WI38 (cell line): Measurements from ENCODE around the gene SETD1B.

Experiments
- H3K4me3 ChIP-seq: 2 replicates; pipeline ENCODE4 v1.5.1; 2011; ENCODE audit warnings: low read depth, mild to moderate bottlenecking, control low read depth, low read length
- TF ChIP-seq, protein P1 (sequence below): IDR thresholded peaks from 2 replicates; pipeline ENCODE4 v1.5.1; 2012; ENCODE audit warnings: low read depth, mild to moderate bottlenecking, control low read depth, low read length

SETD1B gene

DNA sequence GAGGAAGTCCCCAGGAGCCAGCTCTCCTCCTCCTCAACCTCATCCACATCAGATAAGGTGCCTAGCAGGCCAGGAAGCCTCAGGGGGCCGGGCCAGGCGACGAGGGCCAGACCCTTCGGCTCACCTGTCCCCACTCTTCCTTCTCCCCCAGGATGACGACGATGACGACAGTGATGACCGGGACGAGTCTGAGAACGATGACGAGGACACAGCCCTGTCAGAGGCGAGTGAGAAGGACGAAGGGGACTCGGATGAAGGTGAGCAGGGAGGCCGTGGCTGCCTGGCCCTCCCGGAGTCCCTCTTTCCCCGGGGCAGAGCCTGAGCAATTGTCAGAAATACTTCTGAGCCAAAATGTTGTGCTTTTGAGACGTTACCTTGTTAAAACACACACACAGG is 13.8 kb downstream of the SETD1B start:
- no peak overlapping the region for H3K4me3 ChIP-seq
- TF ChIP-seq, protein P1, sequence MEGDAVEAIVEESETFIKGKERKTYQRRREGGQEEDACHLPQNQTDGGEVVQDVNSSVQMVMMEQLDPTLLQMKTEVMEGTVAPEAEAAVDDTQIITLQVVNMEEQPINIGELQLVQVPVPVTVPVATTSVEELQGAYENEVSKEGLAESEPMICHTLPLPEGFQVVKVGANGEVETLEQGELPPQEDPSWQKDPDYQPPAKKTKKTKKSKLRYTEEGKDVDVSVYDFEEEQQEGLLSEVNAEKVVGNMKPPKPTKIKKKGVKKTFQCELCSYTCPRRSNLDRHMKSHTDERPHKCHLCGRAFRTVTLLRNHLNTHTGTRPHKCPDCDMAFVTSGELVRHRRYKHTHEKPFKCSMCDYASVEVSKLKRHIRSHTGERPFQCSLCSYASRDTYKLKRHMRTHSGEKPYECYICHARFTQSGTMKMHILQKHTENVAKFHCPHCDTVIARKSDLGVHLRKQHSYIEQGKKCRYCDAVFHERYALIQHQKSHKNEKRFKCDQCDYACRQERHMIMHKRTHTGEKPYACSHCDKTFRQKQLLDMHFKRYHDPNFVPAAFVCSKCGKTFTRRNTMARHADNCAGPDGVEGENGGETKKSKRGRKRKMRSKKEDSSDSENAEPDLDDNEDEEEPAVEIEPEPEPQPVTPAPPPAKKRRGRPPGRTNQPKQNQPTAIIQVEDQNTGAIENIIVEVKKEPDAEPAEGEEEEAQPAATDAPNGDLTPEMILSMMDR = no peak

DNA sequence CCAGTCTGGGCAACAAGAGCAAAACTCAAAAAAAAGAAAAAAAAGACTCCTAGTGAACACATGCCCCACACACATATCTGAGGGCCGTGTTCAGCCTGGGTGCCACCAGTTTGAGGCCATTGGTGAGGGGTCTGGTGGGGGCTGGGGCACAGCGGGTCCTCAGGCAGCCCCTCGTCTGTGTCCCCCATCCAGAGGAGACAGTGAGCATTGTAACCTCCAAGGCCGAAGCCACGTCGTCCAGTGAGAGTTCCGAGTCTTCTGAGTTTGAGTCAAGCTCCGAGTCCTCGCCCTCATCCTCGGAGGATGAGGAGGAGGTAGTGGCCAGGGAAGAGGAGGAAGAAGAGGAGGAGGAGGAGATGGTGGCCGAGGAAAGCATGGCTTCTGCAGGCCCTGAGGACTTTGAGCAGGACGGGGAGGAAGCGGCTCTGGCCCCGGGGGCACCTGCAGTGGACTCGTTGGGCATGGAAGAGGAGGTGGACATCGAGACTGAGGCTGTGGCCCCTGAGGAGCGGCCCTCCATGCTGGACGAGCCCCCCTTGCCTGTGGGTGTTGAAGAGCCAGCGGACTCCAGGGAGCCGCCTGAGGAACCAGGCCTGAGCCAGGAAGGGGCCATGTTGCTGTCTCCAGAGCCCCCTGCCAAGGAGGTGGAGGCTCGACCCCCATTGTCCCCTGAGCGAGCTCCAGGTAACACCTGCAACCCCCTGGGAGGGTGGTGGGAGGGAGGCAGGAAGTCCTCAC is 15.6 kb downstream of the SETD1B start:
- TF ChIP-seq, protein P1 = no peak
- H3K4me3 ChIP-seq = no peak overlapping the region

DNA sequence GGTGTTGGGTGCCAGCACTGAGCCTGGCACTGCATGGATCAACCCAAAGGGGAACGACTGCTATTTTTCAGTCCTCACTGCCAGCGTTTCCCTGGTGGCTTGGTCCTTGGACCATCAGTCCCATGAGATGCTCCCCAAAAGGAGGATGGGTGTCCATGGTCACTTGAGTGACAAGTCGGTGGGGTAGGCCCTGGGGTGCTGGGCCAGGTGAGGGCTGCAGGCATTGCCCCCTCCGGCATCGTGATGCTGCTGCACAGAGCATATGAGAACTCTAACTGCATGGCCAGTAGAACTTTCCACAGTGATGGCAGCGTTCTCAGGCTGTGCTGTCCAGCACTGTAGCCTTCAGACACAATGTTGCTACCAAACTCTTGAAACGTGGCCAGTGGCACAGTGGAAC is 16.2 kb downstream of the SETD1B start:
- H3K4me3 ChIP-seq = no peak overlapping the region
- TF ChIP-seq, protein P1 = no peak

DNA sequence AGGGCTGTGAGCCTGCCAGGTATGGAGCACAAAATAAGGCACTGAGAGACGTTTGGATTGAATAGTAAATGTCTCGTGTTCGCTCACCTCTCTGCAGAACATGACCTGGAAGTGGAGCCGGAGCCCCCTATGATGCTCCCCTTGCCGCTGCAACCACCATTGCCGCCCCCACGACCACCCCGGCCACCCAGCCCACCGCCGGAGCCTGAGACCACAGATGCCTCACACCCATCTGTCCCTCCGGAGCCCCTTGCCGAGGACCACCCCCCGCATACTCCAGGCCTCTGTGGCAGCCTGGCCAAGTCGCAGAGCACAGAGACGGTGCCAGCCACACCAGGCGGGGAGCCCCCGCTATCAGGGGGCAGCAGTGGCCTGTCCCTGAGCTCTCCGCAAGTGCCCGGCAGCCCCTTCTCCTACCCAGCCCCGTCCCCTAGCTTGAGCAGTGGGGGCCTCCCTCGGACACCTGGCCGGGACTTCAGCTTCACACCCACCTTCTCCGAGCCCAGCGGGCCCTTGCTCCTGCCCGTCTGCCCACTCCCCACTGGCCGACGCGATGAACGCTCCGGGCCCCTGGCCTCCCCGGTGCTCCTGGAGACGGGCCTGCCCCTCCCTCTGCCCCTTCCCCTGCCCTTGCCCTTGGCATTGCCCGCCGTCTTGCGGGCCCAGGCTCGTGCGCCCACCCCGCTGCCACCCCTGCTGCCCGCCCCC is 18.7 kb downstream of the SETD1B start:
- H3K4me3 ChIP-seq = no peak overlapping the region
- TF ChIP-seq, protein P1 = no peak

DNA sequence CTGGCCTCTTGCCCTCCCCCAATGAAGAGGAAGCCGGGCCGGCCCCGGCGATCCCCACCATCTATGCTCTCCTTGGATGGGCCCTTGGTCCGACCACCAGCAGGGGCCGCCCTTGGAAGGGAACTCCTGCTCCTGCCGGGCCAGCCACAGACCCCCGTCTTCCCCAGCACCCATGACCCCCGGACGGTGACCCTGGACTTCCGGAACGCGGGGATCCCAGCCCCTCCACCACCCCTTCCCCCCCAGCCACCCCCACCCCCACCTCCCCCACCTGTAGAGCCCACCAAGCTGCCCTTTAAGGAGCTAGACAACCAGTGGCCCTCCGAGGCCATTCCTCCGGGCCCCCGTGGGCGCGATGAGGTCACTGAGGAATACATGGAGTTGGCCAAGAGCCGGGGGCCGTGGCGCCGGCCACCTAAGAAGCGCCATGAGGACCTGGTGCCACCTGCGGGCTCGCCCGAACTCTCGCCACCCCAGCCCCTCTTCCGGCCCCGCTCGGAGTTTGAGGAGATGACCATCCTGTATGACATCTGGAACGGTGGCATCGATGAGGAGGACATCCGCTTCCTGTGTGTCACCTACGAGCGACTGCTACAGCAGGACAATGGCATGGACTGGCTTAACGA is 19.4 kb downstream of the SETD1B start:
- H3K4me3 ChIP-seq = no peak overlapping the region
- TF ChIP-seq, protein P1 = no peak

DNA sequence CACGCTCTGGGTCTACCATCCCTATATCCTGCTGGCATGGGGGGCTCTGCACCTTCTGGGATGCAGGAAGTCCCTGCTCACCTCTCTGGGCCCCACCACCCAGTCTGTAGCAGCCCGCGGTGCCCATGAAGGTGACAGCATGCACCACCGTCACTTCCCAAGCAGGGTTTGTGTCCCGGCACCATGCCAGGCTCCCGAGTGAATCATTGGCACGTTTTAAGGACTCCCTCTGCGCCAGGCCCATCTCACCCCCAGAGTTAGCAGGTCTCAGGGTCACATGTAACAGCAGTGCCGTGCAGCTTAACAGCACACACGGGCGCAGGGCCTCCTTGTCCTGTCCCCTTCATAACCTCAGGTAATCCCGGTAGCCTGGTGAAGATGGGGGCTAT is 19.9 kb downstream of the SETD1B start:
- H3K4me3 ChIP-seq = no peak overlapping the region
- TF ChIP-seq, protein P1 = no peak

DNA sequence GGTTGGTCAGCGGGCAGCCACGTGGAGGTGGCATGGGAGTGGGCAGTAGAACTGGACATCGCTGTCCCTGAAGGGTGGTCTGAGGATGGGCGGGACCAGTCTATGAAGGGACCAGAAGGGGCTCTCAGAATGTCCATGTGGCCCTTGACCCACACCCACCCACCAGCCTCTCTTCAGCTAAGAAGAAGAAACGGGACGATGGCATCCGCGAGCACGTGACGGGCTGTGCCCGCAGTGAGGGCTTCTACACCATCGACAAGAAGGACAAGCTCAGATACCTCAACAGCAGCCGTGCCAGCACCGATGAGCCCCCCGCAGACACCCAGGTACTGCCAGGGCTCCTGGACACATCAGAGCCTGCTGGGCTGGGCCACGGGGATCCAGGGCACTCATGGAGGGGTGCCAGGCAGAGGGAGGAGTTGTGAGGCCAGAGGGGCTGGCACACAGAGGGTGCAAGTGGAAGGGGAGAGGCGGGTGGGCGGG is 21.3 kb downstream of the SETD1B start:
- no peak overlapping the region for H3K4me3 ChIP-seq
- TF ChIP-seq, protein P1 = no peak
